Esophagus muscularis mucosa (tissue), 4 donors: ENCODE data around the gene TESMIN. TPM values are rescaled to one million over a fixed set of nuclear protein-coding genes. Genes with fewer than 3 reads are reported as not detected.

ENCODE experiments used
- DNase-seq: peaks from one replicate; pipeline ENCODE4 v3.0.0-alpha.2; 2017; ENCODE audit errors: extremely low spot score
- H3K27ac ChIP-seq, 4 donors: fragments of 200-600 bp; sonication (generic); replicated peaks in 1 of 4; 1 replicate in 3 of 4; 2 replicates in 1 of 4; pipeline ENCODE4 v1.5.1; 2016 to 2019; ENCODE audit warnings: mild to moderate bottlenecking in 1 of 4
- H3K27me3 ChIP-seq, 4 donors: fragments of 200-600 bp; sonication (generic); one replicate each; pipeline versions ENCODE4 v1.5.1 to v1.6.0; 2016 to 2019
- H3K36me3 ChIP-seq, 4 donors: fragments of 200-600 bp; sonication (generic); one replicate each; pipeline ENCODE4 v1.5.1; 2016 to 2019
- H3K4me1 ChIP-seq, 4 donors: fragments of 200-600 bp; sonication (generic); one replicate each; pipeline ENCODE4 v1.5.1; 2016 to 2019
- H3K4me3 ChIP-seq, 4 donors: fragments of 200-600 bp; sonication (generic); 1 replicate in 2 of 4; 2 replicates in 2 of 4; pipeline ENCODE4 v1.5.1; 2016 to 2019; ENCODE audit warnings: mild to moderate bottlenecking in 4 of 4, moderate library complexity in 1 of 4
- H3K9me3 ChIP-seq, 4 donors: fragments of 200-600 bp; sonication (generic); 1 replicate in 3 of 4; 2 replicates in 1 of 4; pipeline ENCODE4 v1.5.1; 2016 to 2019
- EP300 ChIP-seq: sonication (generic); formaldehyde crosslinking; IDR thresholded peaks from one replicate; pipeline ENCODE4 v1.6.1; 2017; ENCODE audit warnings: antibody characterized with exemption
- POLR2A ChIP-seq: fragments of 450-650 bp; IDR thresholded peaks from one replicate; pipeline ENCODE4 v1.6.1; 2017; ENCODE audit warnings: antibody characterized with exemption, moderate library complexity, mild to moderate bottlenecking, low read depth
- POLR2AphosphoS5 ChIP-seq, 2 donors: sonication (generic); formaldehyde crosslinking; IDR thresholded peaks; one replicate each; pipeline ENCODE4 v1.6.1; 2017; ENCODE audit warnings: antibody characterized with exemption in 2 of 2
- WGBS: methylation state at CpG from one replicate; pipeline ENCODE4 v1.1.5; 2018; 5-methylcytosine and 5-hydroxymethylcytosine counted together
- intact Hi-C: fragments of 100-400 bp; cut with DNase I; formaldehyde crosslinking; loops from one replicate; pipeline ENCODE4 v1.15.1; 2023
- total RNA-seq, 4 donors: library from RNA; depleted of rRNA; stranded (reverse); fragments of >200 nt; gene quantifications; one replicate each; pipeline versions ENCODE4 v1.1.0 to v1.2.1, GENCODE V29; 2016
- TF ChIP-seq, protein P1 (sequence below), 3 experiments: fragments of 200-600 bp in 2 of 3; fragments of 450-650 bp in 1 of 3; sonication (generic) in 2 of 3; IDR thresholded peaks; one replicate each; pipeline ENCODE4 v1.5.1; 2017 to 2019; ENCODE audit warnings: antibody characterized with exemption in 3 of 3, mild to moderate bottlenecking in 2 of 3, moderate library complexity in 1 of 3

TESMIN gene
- total RNA-seq, 4 donors from 2014 or later = 0.78 to 2.5 (median 1.4) TPM

- Histone ChIP-seq H3K27me3 (peaks cover 0 to 51% (median 3%) of the 10 kb centered on the region in 4 donors), H3K36me3 (no peaks in the 10 kb centered on the region), H3K4me3 (no peak overlapping the region), H3K4me1 (no peaks in the 10 kb centered on the region), H3K9me3 (peaks cover 0 to 14% (median 6%) of the 10 kb centered on the region in 4 donors), H3K27ac (no peak overlapping the region)
- no peak for DNase-seq
- WGBS = 78% methylated on average over 13 of the region's 15 CpGs
- intact Hi-C loops = no loop called here
- TF ChIP-seq POLR2A (no peak), POLR2AphosphoS5 (IDR thresholded peaks at IDR 0.05) (no peak), EP300 (no peak)
These were observed 58.3 kb downstream of the TESMIN start for GRCh38 chr11:68692871-68693483.

- no peak for DNase-seq
- 86% methylated on average over 10 of the region's 10 CpGs for WGBS
- TF ChIP-seq EP300 (no peak), POLR2A (no peak), POLR2AphosphoS5 (IDR thresholded peaks at IDR 0.05) (no peak)
- TF ChIP-seq, protein P1, sequence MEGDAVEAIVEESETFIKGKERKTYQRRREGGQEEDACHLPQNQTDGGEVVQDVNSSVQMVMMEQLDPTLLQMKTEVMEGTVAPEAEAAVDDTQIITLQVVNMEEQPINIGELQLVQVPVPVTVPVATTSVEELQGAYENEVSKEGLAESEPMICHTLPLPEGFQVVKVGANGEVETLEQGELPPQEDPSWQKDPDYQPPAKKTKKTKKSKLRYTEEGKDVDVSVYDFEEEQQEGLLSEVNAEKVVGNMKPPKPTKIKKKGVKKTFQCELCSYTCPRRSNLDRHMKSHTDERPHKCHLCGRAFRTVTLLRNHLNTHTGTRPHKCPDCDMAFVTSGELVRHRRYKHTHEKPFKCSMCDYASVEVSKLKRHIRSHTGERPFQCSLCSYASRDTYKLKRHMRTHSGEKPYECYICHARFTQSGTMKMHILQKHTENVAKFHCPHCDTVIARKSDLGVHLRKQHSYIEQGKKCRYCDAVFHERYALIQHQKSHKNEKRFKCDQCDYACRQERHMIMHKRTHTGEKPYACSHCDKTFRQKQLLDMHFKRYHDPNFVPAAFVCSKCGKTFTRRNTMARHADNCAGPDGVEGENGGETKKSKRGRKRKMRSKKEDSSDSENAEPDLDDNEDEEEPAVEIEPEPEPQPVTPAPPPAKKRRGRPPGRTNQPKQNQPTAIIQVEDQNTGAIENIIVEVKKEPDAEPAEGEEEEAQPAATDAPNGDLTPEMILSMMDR (IDR thresholded peaks at IDR 0.05) = no peak
These were observed 59.2 kb downstream of the TESMIN start for GRCh38 chr11:68692115-68692514.

DNA sequence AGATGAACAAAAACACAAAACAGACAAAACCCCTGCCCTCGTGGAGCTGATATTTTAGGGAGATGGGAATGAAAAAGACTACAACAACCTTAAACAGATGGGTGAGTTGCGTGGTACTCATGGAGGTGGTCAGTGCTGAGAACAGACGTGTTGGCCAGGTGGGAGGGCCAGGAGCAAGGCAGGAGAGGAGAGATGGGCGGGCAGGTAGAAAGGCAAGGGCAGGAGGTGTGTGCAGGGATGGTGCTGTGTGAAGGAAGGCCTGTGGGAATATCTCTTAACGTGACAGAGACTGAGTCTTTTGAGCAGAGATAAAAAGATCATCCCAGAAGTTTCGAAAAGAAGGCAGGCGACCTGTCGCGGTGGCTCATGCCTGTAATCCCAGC lies 59.9 kb downstream of the TESMIN start:
- peaks cover 0 to 67% (median 3%) of the 10 kb centered on the region in 4 donors for H3K27me3 ChIP-seq
- intact Hi-C loops = no loop called here
- DNase-seq = no peak
- H3K36me3 ChIP-seq = no peaks in the 10 kb centered on the region
- H3K4me3 ChIP-seq = no peak overlapping the region
- H3K4me1 ChIP-seq = no peaks in the 10 kb centered on the region
- 86% methylated on average over 9 of the region's 9 CpGs for WGBS
- no peak overlapping the region for H3K27ac ChIP-seq
- TF ChIP-seq POLR2A (no peak), EP300 (no peak)
- H3K9me3 ChIP-seq = peaks cover 0 to 5% (median 0%) of the 10 kb centered on the region in 4 donors

More at GRCh38 chr11:68692115-68692514, 59.2 kb downstream of the TESMIN start:
- Histone ChIP-seq H3K4me3 (no peak overlapping the region), H3K27me3 (peaks cover 0 to 60% (median 3%) of the 10 kb centered on the region in 4 donors), H3K9me3 (peaks cover 0 to 10% (median 2%) of the 10 kb centered on the region in 4 donors), H3K4me1 (no peaks in the 10 kb centered on the region), H3K36me3 (no peaks in the 10 kb centered on the region), H3K27ac (no peak overlapping the region)
- intact Hi-C loops = no loop called here

GRCh38 chr11:68690671-68691401 lies 60.5 kb downstream of the TESMIN start:
- no peak overlapping the region for H3K27ac ChIP-seq

GRCh38 chr11:68689737-68690625 lies 61.3 kb downstream of the TESMIN start:
- WGBS = 67% methylated on average over 14 of the region's 14 CpGs
- peaks cover 2 to 5% (median 3%) of the 10 kb centered on the region in 4 donors for H3K4me1 ChIP-seq
- H3K27ac ChIP-seq = no peak overlapping the region
- no peaks in the 10 kb centered on the region for H3K36me3 ChIP-seq
- no peak overlapping the region for H3K4me3 ChIP-seq
- TF ChIP-seq POLR2AphosphoS5 (IDR thresholded peaks at IDR 0.05) (no peak), EP300 (no peak), POLR2A (no peak)
- TF ChIP-seq, protein P1 (IDR thresholded peaks at IDR 0.05) = no peak
- H3K9me3 ChIP-seq = no peaks in the 10 kb centered on the region
- intact Hi-C loops = no loop called here
- no peak for DNase-seq
- peaks cover 3 to 80% (median 15%) of the 10 kb centered on the region in 4 donors for H3K27me3 ChIP-seq

More at GRCh38 chr11:68690671-68691401, 60.5 kb downstream of the TESMIN start:
- WGBS = 77% methylated on average over 16 of the region's 16 CpGs
- TF ChIP-seq POLR2AphosphoS5 (IDR thresholded peaks at IDR 0.05) = no peak
- no peak for TF ChIP-seq EP300
- DNase-seq = no peak
- no peak overlapping the region for H3K4me3 ChIP-seq
- peaks cover 0 to 73% (median 7%) of the 10 kb centered on the region in 4 donors for H3K27me3 ChIP-seq
- H3K36me3 ChIP-seq = no peaks in the 10 kb centered on the region
- peaks cover 0 to 1% (median 0%) of the 10 kb centered on the region in 4 donors for H3K9me3 ChIP-seq
- intact Hi-C loops = no loop called here
- no peaks in the 10 kb centered on the region for H3K4me1 ChIP-seq
